ENCODE results near the gene EVI5L.
"Not testable (repeated sequence)": the region's sequence is repeated elsewhere in the genome, so short reads cannot be mapped to it uniquely, and the experiment has no call there.

The EVI5L gene

GRCh38 chr19:7847664-7848063 lies 17.6 kb downstream of the EVI5L start:
- no peak for DNase-seq

- no peak for DNase-seq
These were observed 18.9 kb downstream of the EVI5L start for GRCh38 chr19:7848779-7849457.

GRCh38 chr19:7849631-7849999 lies 19.6 kb downstream of the EVI5L start:
- no peak for DNase-seq

- no peak for DNase-seq
These were observed 20.2 kb downstream of the EVI5L start for GRCh38 chr19:7850000-7850813.

GRCh38 chr19:7850945-7851622 lies 21.1 kb downstream of the EVI5L start:
- DNase-seq, result no peak

- no peak for DNase-seq
These were observed 21.8 kb downstream of the EVI5L start for GRCh38 chr19:7851623-7852500.

GRCh38 chr19:7852851-7853769 lies 23.1 kb downstream of the EVI5L start:
- DNase-seq, result peak; percentile 80

- no peak for DNase-seq
These were observed 23.7 kb downstream of the EVI5L start for GRCh38 chr19:7853770-7854128.

GRCh38 chr19:7855426-7856108 lies 25.5 kb downstream of the EVI5L start:
- DNase-seq, result no peak

- DNase-seq, result no peak
These were observed 26.1 kb downstream of the EVI5L start for GRCh38 chr19:7856109-7856591.

- DNase-seq, result no peak
These were observed 27.0 kb downstream of the EVI5L start for GRCh38 chr19:7856679-7857663.

- DNase-seq, result no peak
These were observed 27.7 kb downstream of the EVI5L start for GRCh38 chr19:7857727-7858108.

GRCh38 chr19:7858109-7858770 lies 28.2 kb downstream of the EVI5L start:
- peak; percentile 34 for DNase-seq

- DNase-seq, result not testable (repeated sequence)
These were observed 29.1 kb downstream of the EVI5L start for GRCh38 chr19:7859087-7859486.

GRCh38 chr19:7859831-7860713 lies 30.1 kb downstream of the EVI5L start:
- DNase-seq, result no peak

GRCh38 chr19:7860714-7861618 lies 30.9 kb downstream of the EVI5L start:
- DNase-seq, result no peak
